ENCODE results near the gene PALLD. TPM values are rescaled to one million over a fixed set of nuclear protein-coding genes. Genes with fewer than 3 reads are reported as not detected.

The PALLD gene
- total RNA-seq, 4 donors from 2014 or later, result 60.2 to 437 (median 118) TPM

- DNase-seq, result no peak
Observed at GRCh38 chr4:168960716-168961115, 463.9 kb downstream of the PALLD start.

GRCh38 chr4:168972596-168972995 lies 475.7 kb downstream of the PALLD start:
- WGBS, 2 donors, result 86 to 87% methylated on average over 4 of the region's 4 CpGs
- no peak for TF ChIP-seq POLR2A (IDR thresholded peaks at IDR 0.05)
- TF ChIP-seq CTCF (IDR thresholded peaks at IDR 0.05), result no peak
- intact Hi-C loops (cut with DNase I), result no loop called here

More at GRCh38 chr4:168960716-168961115, 463.9 kb downstream of the PALLD start:
- intact Hi-C loops (cut with DNase I), result no loop called here
- Histone ChIP-seq H3K4me3 (no peak overlapping the region), H3K4me1 (no peaks in the 10 kb centered on the region), H3K27ac (no peak overlapping the region), H3K36me3 (no peaks in the 10 kb centered on the region), H3K9me3 (peaks cover 0 to 2% (median 0%) of the 10 kb centered on the region in 3 donors), H3K27me3 (no peaks in the 10 kb centered on the region)
- WGBS, 2 donors, result 92 to 93% methylated on average over 5 of the region's 5 CpGs
- no peak for TF ChIP-seq CTCF (IDR thresholded peaks at IDR 0.05)
- no peak for TF ChIP-seq POLR2A (IDR thresholded peaks at IDR 0.05)

More at GRCh38 chr4:168972596-168972995, 475.7 kb downstream of the PALLD start:
- peaks cover 0 to 31% (median 5%) of the 10 kb centered on the region in 3 donors for H3K36me3 ChIP-seq
- no peaks in the 10 kb centered on the region for H3K27me3 ChIP-seq
- no peaks in the 10 kb centered on the region for H3K4me1 ChIP-seq
- no peak overlapping the region for H3K4me3 ChIP-seq
- no peak for DNase-seq
- H3K9me3 ChIP-seq, result peaks cover 0 to 50% (median 28%) of the 10 kb centered on the region in 3 donors
- H3K27ac ChIP-seq, result no peak overlapping the region

Small RNAs within 50 kb of the gene (small RNA-seq; reads per million reads assigned to genes)
- gene RF00432 (0 reads per million in 4 donors), gene RNU6-1336P (0 reads per million in 4 donors), gene RNU6-853P (0 reads per million in 4 donors)

Other genes starting within 250 kb of the PALLD start
- gene DDX60, start 178.3 kb upstream of the PALLD start, total RNA-seq, result 10 to 100 TPM in 1 of 4 donors, 1 to 10 TPM in 3; 1.1 to 12.3 (median 6.2) TPM
- 10 to 100 TPM in 1 of 4 donors, 1 to 10 TPM in 3; 1.1 to 10.1 (median 6.6) TPM for gene DDX60L, start 16.6 kb upstream of the PALLD start, total RNA-seq

Measured in esophagus squamous epithelium (tissue), 5 donors.